ENCODE results near the gene ATP8A1.

Gene ATP8A1

DNA sequence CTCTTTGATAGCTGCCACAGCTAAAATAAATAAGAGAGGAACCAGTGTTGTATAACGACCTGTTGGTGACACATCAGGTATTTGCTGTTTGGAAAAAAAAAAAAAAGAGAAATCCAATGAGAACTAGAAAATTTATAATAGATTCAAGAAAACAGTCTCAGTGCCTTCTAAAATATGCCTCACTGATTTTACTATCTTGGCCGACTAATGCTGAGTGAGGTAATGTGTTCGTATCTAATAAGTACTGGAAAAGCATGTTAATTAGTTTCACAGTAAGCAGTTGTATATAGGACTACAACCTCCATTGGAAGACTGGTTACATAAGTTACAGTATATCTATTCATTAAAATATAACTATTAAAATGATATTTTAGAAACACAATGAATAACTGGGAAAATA is 32.4 kb downstream of the ATP8A1 start:
- no peak for DNase-seq

DNA sequence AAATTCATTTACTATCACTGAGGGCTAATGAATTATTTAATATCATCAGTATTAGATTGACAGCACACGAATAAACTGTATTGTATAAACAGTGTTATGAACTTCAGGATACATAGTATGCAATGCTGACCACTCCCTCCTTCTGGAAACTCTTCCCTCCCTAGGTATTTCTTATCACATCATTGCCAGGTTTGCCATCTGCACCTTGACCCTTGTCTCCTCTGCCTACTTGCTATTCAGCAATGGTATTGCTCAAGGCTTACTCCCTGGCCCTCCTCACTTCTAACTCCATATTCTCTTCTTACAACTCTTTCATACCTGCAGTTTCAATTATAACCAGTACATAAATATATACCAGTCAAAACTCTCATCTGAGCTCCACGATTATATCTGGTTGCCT is 38.9 kb downstream of the ATP8A1 start:
- DNase-seq = no peak

DNA sequence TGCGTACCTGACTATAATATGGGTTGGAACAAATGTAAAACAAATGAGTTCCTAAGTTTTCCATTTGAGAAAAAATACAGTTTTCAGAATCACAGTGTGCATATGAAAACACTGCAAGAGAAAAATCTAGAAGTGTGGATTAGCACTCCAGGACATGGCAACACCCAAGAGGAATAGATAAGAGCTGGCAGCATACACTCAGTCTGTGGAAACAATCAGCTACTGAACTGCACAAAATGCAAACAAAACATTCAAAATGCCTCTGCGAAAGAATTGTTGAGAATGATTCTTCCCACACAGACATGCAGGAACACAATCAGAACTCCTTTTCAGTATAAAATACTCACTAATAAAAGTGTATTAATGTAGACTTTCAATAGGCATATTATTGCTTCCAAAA is 39.9 kb downstream of the ATP8A1 start:
- no peak for DNase-seq

DNA sequence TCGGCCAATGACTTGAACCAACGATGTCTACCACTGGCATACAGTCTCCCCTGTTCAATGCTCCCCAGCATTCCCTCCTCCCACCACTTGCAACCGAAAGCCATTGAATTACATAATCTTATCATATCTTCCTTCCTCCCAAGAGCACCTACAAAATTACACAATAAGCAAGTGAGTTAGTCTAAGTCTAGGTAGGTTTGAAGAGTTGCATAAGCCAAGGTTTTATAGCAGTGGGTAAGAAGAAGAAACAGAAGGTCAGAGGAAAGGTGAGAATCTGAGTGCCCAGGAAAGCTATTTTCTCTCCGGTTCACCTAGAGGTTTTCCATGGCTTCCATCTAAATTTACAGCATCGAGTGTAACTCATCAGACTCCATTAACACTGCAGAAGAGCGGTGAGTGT is 40.3 kb downstream of the ATP8A1 start:
- DNase-seq = no peak

DNA sequence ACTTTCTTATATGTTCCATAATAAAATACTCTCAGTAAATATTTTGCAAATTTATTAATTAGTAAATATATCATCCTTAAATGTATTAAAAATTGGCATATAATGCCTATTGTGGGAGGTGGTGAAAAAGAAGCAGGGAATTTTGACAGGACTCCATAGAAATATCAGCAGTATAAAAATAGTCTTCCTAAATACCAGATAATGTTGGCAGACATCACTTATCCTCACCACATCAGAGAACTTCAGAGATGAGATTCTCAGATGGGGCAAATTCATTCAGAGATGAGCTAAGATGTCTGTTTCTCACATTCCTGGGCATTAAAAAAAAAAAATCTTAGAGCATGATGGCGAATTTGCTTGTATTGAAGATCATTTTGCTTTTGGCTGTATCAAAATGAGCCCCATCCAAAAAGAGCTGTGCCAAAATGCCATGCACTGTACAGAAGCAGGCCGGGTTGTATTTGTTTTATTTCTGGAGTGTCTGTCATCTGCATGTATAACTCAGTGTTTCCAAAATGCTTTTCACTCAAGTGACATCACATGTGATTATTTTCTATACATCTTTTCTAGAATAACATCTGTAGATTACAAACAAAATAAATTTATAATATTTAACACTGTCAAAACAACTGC is 41.7 kb downstream of the ATP8A1 start:
- no peak for DNase-seq

DNA sequence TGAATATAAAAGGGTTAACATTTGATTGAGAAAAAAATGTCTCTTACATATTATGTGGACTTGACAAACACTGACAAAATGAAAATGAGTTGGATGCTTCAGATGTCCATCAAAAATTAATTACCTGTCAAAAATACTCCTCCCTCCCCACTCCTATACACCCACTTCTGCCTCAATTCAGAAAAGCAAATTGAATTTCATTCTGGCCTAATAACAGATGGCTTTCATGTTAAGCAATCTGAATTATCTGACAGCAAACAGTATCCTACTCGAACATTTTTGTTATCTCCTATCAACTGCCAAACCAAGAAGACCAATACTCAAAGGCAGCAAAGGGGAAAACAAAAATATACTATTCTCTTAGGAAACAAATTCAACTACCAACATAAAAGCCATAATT is 44.0 kb downstream of the ATP8A1 start:
- DNase-seq = no peak

DNA sequence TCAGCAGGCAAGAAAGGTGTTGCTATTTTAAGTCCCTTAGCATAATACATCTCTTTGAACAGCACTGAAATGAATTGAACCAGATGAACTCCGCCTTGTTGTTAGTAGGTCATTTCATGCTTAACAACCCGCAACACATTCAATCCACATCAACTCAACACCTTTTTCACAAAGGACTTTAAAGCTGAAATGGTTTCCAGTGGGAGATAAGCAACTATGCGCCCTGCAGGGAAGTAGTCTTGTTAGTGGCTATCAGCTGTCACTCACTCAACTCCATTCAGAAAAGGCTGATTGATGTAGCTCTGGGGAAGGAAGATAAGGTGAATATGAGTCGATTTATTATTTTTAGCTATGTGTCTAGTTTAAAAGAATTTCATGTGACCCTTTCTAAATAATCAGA is 46.0 kb downstream of the ATP8A1 start:
- no peak for DNase-seq

DNA sequence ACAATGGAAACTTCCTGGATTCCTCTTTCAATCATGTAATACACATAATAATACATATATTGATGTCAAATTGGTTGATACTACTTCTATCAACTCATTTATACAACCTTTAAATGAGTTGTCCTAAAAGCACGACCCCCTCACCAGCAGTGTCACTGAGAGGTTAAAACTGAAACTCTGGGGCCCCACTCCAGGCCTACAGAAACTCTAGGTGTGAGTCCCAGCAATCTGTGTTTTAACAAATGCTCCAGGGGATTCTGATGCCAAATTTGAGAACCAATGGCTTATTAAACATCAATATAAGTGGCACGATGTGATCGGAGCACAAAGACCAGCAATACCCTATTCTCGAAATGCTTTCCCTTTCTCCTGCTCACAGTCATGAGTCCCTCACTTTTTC is 47.9 kb downstream of the ATP8A1 start:
- DNase-seq = no peak

DNA sequence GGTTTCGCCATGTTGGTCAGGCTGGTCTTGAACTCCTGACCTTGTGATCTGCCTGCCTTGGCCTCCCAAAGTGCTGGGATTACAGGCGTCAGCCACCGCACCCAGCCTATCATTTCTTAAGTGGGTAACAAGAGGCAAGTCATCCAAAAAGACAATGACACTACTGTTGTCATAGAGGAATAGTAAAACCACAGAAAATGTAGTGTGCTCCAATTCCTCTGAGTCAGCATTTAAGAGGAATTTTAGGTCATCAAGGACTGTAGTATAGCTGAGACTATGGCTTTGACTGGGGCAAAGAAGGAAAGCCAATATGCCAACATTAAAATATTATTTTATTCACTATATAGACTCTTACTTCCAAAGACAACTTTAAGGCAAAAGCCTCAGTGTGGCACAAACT is 48.4 kb downstream of the ATP8A1 start:
- no peak for DNase-seq

DNA sequence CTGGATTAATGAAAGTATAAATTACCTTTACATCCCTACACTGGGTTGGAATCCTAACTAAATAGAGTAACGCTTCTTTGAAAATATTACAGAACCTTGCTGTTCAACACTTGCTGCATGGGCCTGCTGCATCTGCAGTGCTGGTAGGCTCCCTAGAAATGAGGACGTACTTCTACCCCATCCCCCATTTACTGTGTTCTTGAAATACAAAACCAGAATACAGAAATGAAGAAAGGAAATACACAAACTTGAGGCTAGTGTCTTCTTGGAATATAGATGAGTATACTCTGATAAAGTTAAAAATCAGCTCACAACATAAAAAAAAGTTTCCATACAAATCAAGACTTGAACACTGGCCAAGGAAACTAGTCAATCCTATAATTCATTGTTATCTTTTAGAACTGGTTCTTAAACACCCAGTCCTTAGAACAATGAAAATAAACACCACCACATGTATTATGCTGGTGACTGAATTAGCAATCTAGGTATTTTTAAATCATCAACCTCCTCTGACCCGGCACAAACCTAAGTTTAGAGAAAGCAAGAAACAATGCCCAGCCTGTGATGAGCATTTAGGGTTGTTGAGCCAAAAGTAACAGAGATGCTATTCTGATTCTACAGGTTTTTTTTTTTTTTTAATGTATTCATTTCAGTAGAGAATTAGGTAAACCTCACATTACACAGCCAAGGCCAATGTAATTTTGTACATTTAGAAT is 49.7 kb downstream of the ATP8A1 start:
- no peak for DNase-seq

DNA sequence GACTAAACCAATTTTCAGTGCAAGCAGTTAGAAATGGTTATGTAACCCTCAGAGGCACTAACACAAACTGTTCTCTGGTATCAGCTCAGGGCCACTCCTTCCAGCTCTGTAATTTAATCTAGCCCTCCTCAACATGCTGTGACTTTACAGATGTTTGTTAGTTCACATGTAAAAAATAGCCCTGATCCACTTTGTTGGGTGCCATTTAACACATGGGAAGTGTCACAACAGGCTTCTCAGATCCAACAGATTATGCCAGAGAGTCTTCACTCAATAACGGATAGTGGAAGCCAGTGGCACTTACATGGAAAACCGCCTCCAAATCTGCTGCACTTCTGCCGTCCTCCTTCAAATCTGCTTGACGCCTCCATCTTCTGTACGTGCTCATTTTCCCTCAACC is 51.6 kb downstream of the ATP8A1 start:
- DNase-seq = no peak

DNA sequence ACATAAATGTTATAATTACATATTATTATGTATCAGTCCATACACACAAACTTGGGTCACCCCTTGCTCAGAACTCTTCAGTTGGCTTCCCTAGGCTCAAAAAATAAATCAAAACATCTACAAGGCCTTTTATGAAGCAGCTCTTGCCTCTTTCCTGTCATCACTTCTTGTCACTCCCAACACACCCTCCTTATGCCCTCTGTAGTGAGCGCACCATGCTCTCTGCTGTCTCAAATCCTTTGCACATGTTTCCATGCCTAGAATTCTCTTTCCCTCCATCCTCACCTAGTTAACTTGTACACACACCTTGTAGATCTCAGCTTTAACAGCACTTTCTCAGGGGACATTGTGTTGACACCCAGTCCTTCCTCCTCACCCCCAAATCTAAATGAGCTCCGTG is 53.0 kb downstream of the ATP8A1 start:
- no peak for DNase-seq

DNA sequence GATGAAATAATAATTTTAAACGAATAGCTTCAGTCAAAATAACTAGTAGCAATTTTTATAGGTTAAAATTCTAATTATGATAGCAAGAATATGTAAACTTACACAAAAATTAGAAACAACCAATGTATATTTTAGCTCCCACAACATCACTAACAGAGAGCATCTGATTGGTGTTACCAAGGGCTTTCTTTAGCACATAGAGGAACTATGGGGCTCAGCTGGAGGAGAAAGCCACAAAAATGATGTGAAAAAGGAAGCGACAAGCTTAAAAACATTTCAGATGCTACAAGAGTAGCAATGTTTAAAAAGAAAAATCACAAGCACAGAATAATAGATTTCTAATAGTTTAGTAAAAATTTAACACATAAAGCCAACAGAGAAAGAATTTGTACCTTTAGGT is 56.3 kb downstream of the ATP8A1 start:
- no peak for DNase-seq

DNA sequence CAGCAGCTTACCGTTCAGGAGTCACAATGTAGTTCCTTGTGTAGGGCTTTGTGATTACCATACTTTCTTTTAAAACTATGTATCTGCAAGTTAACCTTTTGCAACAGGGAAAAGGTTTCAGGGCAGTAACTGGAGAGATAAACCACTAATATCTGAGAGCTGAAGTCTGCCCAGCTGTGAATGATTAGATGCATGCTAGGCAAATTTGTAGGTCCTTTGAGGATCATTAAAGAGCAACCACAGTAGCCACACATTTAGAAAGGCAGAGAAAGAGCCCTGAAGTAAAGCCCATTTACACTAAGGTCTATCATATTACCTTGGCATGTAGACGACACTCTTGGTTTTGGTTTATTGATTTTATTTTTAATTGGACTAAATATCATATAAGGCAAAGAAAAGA is 60.0 kb downstream of the ATP8A1 start:
- no peak for DNase-seq

DNA sequence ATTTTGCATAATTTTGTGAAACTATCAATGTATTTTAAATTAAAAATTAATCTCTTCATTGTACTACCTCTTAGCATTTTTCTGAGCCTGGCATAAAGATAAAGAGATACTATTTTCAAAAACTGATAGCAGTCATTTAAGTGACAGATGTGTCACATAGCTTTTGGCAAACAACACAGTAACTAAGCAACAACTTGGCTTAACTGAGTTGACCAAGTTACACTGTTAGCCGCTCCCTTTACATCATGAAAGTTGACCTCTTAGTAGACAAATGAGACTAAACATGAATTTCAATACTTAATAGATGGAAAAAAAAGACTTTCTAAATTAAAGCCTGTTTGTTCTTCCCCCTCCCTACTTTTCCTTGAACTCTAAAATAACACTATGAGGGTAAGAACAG is 62.0 kb downstream of the ATP8A1 start:
- no peak for DNase-seq

DNA sequence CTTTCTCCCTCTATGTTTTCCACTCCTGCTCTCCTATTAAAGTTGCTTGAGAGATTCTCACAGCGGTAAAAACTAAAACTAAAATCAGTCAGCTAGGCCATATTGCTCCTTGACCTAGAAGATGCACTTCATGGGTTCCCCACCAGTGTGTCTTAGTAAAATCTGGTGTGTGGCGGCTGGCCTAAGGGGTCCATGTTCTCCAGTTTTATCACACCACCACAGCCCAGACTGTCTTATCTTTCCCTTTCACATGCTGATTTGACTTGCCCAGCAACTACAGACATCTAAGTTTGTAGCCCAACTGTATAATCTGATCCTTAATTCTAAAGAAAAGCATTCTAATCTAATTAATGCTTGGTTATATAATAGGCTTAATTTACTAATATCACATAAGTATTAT is 68.0 kb downstream of the ATP8A1 start:
- DNase-seq = no peak

DNA sequence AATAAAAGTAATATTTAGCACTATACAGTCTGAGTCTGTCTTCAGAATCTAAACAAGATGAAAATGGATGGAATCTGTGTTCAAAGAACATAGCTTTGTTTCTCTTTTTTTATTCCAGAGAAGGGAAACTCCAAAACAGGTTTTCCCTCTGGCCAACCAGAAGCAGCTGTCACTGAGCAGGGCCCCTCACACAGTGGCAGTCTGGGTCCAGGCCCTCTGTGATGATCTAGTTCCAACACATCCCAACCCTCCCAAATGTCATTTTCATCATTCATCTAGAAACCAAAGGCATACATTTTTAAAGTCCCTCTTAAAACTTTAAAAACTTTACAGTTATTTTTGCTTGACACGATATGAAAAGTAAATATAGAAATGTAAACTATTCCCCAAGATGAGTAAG is 70.1 kb downstream of the ATP8A1 start:
- no peak for DNase-seq

DNA sequence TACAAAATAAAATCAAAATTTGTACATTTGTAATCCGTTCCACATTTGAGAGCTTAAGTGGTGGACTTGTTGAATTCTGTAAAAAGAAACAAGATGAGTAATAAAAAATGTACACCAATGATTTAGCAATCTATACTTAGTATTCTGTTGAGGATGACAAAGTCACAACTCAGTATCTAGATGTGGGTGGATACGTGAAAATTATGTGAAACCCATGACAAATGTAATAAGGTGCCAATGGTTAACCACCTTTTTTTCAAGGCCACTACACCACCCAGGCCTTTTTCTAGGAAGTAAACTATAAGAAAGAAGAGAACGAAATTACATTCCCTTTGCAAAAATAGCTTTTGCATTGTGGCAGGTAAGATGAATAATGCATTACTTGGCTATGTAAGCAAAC is 77.0 kb downstream of the ATP8A1 start:
- DNase-seq = no peak

DNA sequence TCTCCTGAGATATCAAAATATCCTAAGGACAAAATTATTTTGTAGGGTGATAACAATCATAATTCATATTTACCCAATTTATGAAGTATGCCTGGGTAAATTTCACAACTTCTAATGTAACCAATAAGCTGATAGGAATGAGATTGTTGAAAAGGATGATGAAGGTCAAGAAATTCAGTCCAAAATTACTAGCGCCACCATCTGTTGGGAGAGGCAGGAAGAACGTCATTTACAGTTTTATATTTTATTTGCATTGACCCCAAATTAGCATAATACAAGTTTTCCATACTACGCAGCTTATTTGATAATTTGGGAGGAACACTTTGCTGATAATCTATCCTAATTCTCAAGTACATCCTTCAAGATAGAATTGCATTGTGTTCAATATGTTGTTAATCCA is 78.7 kb downstream of the ATP8A1 start:
- DNase-seq = no peak

DNA sequence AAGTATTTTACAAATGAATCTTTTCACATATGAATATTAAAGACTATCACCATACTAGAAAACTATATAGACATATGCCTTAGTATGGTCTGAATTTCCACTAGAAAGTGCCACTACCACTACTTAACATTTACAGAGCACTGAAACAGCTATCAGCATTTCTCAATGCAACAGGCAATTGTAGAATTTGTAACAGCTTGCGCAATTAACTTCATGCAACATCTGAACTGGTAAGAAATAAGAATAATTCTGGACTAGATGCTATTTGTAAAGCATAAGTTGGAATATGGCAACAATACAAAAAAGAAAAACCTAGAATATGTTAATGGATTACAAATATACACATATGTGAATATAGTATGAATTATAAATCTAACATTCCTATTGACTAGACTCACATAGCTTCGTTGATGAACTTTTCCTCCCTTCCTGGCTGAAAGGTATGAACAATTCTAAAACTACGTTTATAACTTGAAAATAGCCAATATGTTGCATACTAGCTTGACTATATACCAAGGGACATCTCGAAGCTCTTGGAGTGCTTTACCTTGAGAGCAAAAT is 82.0 kb downstream of the ATP8A1 start:
- DNase-seq = no peak

DNA sequence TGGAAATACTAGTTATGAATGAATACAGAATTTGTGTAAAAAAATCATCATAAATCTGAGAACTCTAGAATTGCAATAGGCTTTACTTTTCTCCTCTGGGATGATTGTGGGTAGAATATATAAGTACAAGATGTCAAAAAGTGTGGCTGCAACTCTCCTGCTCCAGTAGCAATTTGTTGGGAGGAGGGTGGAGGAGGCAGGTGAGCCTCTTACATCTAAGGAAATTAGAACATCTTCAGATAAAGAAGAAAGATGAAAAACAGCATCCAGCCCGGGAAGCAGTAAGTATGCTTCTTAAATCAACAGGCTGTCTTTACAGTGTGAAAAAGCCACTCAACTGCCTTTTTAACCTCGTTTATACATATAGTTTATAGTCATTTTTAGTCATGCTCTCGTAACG is 83.7 kb downstream of the ATP8A1 start:
- no peak for DNase-seq

DNA sequence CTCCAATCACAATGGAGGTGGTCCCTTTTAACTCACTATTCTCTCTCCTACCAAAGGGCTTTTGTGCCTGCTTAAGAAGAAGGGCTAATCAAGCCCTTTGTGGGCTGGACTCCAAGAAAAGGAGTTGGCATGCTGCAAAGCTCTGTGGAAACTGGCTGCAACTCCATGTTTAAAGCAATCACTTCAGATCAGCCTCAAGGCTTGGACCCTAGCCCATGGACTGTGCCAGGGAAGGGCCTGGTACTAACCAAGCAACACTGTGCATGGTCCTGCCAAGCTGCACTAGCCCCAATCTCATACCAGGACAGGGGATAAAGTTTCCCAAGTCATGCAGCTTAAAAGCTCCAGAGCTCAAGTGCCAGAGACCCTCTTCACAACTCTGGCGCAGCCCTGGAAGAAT is 86.7 kb downstream of the ATP8A1 start:
- DNase-seq = no peak

DNA sequence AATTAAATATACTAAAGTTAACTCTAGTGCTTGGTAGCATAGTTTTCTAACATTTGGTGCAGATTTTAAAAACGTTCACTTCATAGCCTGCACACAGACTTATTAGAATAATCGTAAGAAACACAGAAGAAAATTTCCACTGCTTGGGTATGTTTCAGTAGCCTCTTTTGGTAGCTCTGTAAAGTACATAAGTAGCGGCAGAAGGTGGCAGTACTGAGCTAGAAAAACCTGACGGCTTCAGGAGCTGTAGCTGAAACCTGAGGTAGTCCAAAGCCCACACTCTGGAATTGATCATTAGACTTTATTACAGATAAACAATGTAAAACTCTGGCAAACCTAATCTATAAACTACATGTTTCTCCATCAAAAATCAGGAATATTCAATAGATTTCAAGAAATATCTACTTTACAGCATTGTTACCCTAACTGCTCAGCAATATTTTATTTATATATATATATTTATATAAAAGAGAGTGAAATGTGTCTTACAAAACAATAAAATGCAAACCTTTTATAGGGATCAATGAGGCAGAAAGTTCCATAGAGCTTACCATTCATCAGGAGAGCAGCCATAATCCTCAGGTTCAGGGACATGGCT is 88.2 kb downstream of the ATP8A1 start:
- DNase-seq = peak; percentile 46 to 57

DNA sequence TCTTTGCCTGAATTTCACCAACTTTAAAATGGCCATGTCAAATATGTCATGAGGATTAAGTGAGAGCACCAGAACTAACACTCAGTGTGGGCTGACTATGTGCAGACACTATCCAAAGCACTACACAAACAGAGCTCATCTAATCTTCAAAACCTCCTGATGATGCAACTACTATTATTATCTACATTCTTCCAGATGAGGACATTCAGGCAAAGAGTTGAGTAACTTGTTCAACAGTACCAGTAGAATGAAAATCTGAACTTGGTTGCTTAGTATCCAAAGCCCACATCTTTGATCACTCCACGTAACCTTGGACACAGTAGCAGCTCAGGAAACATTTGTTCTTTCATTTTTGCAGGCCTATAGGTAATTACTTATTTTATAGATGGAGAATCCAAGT is 90.1 kb downstream of the ATP8A1 start:
- no peak for DNase-seq
